Panc1 (cell line): Measurements from ENCODE around the gene ASPSCR1. TPM values are rescaled to one million over a fixed set of nuclear protein-coding genes. Genes with fewer than 3 reads are reported as not detected.

ENCODE experiments used
- ATAC-seq: fragments of 200-7000 bp; cut with Tn5 transposase; 2 replicates; pipeline ENCODE4 v1.9.1; 2020; ENCODE audit warnings: mild to moderate bottlenecking, moderate library complexity
- BruUV-seq: library from RNA; stranded (reverse); fragments of 400-500 nt; replicated peaks from 2 replicates; lab custom pipeline; 2021; lab: Mats Ljungman, UMichigan
- CTCF ChIA-PET: fragments of 300-600 bp; sonication (Branson Sonifier 250); formaldehyde crosslinking; loops from one replicate; lab custom pipeline; 2022; ENCODE audit warnings: antibody characterized with exemption; lab: Charles Lee
- POLR2A ChIA-PET: fragments of 300-600 bp; sonication (Branson Sonifier 250); formaldehyde crosslinking; loops from one replicate; lab custom pipeline; 2022; ENCODE audit warnings: antibody characterized with exemption; lab: Charles Lee
- DNase-seq: peaks from one replicate; pipeline ENCODE4 v3.0.0-alpha.2; 2010; ENCODE audit warnings: low read depth, low spot score
- H3K27ac ChIP-seq: 2 replicates; pipeline ENCODE4 v1.5.1; 2011; ENCODE audit warnings: mild to moderate bottlenecking, low read length, inconsistent platforms
- H3K27me3 ChIP-seq: fragments of 200-500 bp; sonication (Bioruptor generic); 2 replicates; pipeline ENCODE4 v1.6.0; 2014; ENCODE audit warnings: low read length, inconsistent platforms; ENCODE audit not compliant: control insufficient read depth, insufficient read depth
- H3K36me3 ChIP-seq: fragments of 200-500 bp; sonication (Bioruptor generic); 2 replicates; pipeline ENCODE4 v1.5.1; 2014; ENCODE audit warnings: inconsistent platforms, mild to moderate bottlenecking, low read length, moderate library complexity; ENCODE audit not compliant: control insufficient read depth, insufficient read depth
- H3K4me1 ChIP-seq: 2 replicates; pipeline ENCODE4 v1.5.1; 2011; ENCODE audit warnings: inconsistent platforms, mild to moderate bottlenecking, low read length, moderate library complexity; ENCODE audit not compliant: control insufficient read depth, insufficient read depth
- H3K4me3 ChIP-seq, 2 experiments: 2 replicates each; pipeline ENCODE4 v1.5.1; 2011 to 2012; ENCODE audit warnings: low read depth in 2 of 2, low read length in 2 of 2, mild to moderate bottlenecking in 2 of 2, inconsistent platforms in 1 of 2, moderate library complexity in 1 of 2
- H3K9me3 ChIP-seq: fragments of 200-500 bp; sonication (Bioruptor generic); 2 replicates; pipeline ENCODE4 v1.5.1; 2014; ENCODE audit warnings: low read depth, mild to moderate bottlenecking, inconsistent platforms, low read length, moderate library complexity; ENCODE audit not compliant: control insufficient read depth, insufficient read depth
- POLR2AphosphoS5 ChIP-seq: IDR thresholded peaks from 2 replicates; pipeline ENCODE4 v1.6.1; 2012; ENCODE audit warnings: mild to moderate bottlenecking, low read depth, low read length, moderate library complexity
- SIN3A ChIP-seq: IDR thresholded peaks from 2 replicates; pipeline ENCODE4 v1.6.1; 2012; ENCODE audit warnings: low read depth, mild to moderate bottlenecking, low read length, moderate library complexity, borderline replicate concordance; ENCODE audit not compliant: insufficient read depth
- TCF7L2 ChIP-seq: IDR thresholded peaks from 2 replicates; pipeline ENCODE4 v1.6.1; 2011; ENCODE audit warnings: mild to moderate bottlenecking, low read depth, low read length, inconsistent platforms
- in situ Hi-C: cut with HindIII; loops from 2 replicates; pipeline ENCODE4 v1.10.0; 2016; ENCODE audit warnings: low sequenced_read_pairs, low pct_unique_long_range_greater_than_20kb
- intact Hi-C: fragments of 100-400 bp; cut with micrococcal nuclease; formaldehyde crosslinking; loops from one replicate; pipeline ENCODE4 v1.10.0; 2022; ENCODE audit not compliant: unreplicated experiment
- total RNA-seq: library from RNA; stranded (reverse); gene quantifications from one replicate; pipeline ENCODE4 v1.2.1, GENCODE V29; 2021; ENCODE audit not compliant: unreplicated experiment
- TF ChIP-seq, protein P1 (sequence below), 2 experiments: IDR thresholded peaks; 2 replicates each; pipeline ENCODE4 v1.6.1; 2011 to 2012; ENCODE audit warnings: low read depth in 2 of 2, control low read depth in 1 of 2, low read length in 1 of 2, mild to moderate bottlenecking in 1 of 2, moderate library complexity in 1 of 2; ENCODE audit not compliant: insufficient read depth in 1 of 2
- TF ChIP-seq, protein P2 (sequence below): fragments of 450-650 bp; IDR thresholded peaks from 2 replicates; pipeline ENCODE4 v1.5.1; 2017; ENCODE audit warnings: mild to moderate bottlenecking

The ASPSCR1 gene
- total RNA-seq, 1 experiment from 2014 or later, result 64.7 TPM

DNA sequence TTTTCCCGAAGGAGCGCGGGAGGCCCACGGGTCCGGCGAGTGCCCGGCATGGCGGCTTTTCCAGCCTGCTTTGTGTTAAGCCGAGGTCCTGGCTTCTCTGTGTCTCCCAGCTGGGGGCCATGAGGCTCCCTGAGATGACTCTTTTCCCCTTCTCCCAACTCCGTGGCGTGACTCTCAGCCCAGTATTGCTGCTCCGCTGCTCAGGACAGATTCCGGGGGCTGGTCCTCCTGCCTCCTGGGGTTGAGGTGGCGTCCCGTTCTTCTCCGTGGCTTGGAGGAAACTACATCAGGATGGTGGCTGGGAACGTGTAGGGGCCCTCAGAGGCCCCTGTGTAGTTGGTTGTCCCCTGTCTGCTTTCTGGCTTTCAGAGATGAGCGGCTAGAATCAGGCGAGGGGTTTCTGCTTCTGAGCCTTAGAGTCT is 75.2 kb downstream of the ASPSCR1 start:
- CTCF ChIA-PET, result no interaction called here
- ATAC-seq (no peak), DNase-seq (no peak)
- Histone ChIP-seq H3K9me3 (no peaks in the 10 kb centered on the region), H3K36me3 (peaks cover 9% of the 10 kb centered on the region), H3K4me3 (peak overlapping the region; percentile 85 to 99), H3K27ac (peak overlapping the region; percentile 82), H3K27me3 (no peaks in the 10 kb centered on the region), H3K4me1 (peaks cover 27% of the 10 kb centered on the region)
- intact Hi-C loops (no loop called here), in situ Hi-C loops (loop anchor here (10.0 kb wide), 1 partner anchor 82 kb away; no protein-coding TSS in a partner anchor)
- TF ChIP-seq SIN3A, result no peak
- no peak for TF ChIP-seq POLR2AphosphoS5
- no TSS peak for BruUV-seq
- POLR2A ChIA-PET, result interaction anchor here (0.6 kb wide), 1 partner anchor 21 kb away, joined by 4 read pairs; no protein-coding TSS in a partner anchor

DNA sequence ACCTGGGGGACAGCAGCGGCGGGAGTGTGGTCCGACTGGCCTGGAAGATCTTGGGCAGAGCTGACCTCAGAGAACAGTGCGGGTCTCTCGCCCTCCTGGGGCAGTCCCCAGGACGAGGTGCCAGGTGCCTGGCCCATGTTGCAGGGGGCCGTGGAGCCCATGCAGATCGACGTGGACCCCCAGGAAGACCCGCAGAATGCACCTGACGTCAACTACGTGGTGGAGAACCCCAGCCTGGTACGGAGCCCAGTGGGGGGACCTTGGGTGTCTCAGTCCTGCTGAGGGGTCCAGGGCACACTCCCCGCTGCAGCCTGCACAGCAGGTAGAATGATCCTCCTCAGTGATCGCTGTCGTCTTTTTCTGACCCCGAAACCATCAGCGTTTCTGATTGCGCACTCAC is 75.7 kb downstream of the ASPSCR1 start:
- H3K9me3 ChIP-seq, result no peaks in the 10 kb centered on the region
- in situ Hi-C loops (loop anchor here (10.0 kb wide), 1 partner anchor 82 kb away; no protein-coding TSS in a partner anchor), intact Hi-C loops (no loop called here)
- H3K4me3 ChIP-seq, result peak overlapping the region; percentile 85 to 99
- DNase-seq (no peak), ATAC-seq (no peak)
- TF ChIP-seq, protein P1, sequence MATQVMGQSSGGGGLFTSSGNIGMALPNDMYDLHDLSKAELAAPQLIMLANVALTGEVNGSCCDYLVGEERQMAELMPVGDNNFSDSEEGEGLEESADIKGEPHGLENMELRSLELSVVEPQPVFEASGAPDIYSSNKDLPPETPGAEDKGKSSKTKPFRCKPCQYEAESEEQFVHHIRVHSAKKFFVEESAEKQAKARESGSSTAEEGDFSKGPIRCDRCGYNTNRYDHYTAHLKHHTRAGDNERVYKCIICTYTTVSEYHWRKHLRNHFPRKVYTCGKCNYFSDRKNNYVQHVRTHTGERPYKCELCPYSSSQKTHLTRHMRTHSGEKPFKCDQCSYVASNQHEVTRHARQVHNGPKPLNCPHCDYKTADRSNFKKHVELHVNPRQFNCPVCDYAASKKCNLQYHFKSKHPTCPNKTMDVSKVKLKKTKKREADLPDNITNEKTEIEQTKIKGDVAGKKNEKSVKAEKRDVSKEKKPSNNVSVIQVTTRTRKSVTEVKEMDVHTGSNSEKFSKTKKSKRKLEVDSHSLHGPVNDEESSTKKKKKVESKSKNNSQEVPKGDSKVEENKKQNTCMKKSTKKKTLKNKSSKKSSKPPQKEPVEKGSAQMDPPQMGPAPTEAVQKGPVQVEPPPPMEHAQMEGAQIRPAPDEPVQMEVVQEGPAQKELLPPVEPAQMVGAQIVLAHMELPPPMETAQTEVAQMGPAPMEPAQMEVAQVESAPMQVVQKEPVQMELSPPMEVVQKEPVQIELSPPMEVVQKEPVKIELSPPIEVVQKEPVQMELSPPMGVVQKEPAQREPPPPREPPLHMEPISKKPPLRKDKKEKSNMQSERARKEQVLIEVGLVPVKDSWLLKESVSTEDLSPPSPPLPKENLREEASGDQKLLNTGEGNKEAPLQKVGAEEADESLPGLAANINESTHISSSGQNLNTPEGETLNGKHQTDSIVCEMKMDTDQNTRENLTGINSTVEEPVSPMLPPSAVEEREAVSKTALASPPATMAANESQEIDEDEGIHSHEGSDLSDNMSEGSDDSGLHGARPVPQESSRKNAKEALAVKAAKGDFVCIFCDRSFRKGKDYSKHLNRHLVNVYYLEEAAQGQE (IDR thresholded peaks at IDR 0.05; ENCODE audit: insufficient read depth in 1 of 2, low read depth in 2 of 2, low read length in 1 of 2), result no peak
- TF ChIP-seq TCF7L2 (no peak), SIN3A (no peak), POLR2AphosphoS5 (no peak)
- TF ChIP-seq, protein P2, sequence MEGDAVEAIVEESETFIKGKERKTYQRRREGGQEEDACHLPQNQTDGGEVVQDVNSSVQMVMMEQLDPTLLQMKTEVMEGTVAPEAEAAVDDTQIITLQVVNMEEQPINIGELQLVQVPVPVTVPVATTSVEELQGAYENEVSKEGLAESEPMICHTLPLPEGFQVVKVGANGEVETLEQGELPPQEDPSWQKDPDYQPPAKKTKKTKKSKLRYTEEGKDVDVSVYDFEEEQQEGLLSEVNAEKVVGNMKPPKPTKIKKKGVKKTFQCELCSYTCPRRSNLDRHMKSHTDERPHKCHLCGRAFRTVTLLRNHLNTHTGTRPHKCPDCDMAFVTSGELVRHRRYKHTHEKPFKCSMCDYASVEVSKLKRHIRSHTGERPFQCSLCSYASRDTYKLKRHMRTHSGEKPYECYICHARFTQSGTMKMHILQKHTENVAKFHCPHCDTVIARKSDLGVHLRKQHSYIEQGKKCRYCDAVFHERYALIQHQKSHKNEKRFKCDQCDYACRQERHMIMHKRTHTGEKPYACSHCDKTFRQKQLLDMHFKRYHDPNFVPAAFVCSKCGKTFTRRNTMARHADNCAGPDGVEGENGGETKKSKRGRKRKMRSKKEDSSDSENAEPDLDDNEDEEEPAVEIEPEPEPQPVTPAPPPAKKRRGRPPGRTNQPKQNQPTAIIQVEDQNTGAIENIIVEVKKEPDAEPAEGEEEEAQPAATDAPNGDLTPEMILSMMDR, result no peak
- CTCF ChIA-PET, result no interaction called here
- BruUV-seq, result no TSS peak
- H3K36me3 ChIP-seq, result peaks cover 9% of the 10 kb centered on the region
- H3K27ac ChIP-seq, result peak overlapping the region; percentile 82
- H3K4me1 ChIP-seq, result peaks cover 32% of the 10 kb centered on the region
- H3K27me3 ChIP-seq, result no peaks in the 10 kb centered on the region
- POLR2A ChIA-PET, result no interaction called here

DNA sequence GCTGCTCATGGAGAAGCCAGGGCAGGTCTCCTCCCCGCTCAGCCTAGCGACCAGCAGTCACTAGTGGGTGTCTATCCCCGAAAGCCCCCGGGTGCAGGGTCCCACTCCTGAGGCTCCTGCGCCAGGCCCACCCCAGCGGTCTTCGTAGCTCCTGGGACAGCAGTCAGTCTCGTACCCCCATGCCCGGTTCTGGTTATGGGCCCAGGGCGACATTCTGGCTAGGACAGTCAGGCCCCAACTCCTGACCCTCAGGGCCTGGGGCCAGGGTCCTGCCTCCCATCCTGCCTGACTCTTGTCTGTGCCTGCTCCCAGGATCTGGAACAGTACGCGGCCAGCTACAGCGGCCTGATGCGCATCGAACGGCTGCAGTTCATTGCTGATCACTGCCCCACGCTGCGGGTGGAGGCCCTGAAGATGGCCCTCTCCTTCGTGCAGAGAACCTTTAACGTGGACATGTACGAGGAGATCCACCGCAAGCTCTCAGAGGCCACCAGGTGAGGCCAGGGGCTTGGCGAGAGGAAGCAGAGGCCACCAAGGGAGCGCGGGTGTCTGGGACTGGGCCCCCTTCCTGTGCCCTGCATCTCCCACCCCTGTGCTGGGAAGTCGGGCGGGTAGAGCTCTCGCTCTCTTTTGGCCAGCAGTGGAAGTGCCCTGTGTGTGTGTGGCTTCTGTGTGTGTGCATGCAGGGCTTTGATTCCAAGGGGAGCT is 76.3 kb downstream of the ASPSCR1 start:
- no peak overlapping the region for H3K4me3 ChIP-seq
- BruUV-seq, result no TSS peak
- peaks cover 9% of the 10 kb centered on the region for H3K36me3 ChIP-seq

More for the DNA sequence above, 76.3 kb downstream of the ASPSCR1 start:
- H3K9me3 ChIP-seq, result no peaks in the 10 kb centered on the region
- DNase-seq (no peak), ATAC-seq (no peak)
- H3K4me1 ChIP-seq, result peaks cover 32% of the 10 kb centered on the region
- POLR2A ChIA-PET, result interaction anchor here (0.5 kb wide), 1 partner anchor 170 kb away, joined by 4 read pairs; no protein-coding TSS in a partner anchor
- no peaks in the 10 kb centered on the region for H3K27me3 ChIP-seq
- CTCF ChIA-PET, result no interaction called here
- H3K27ac ChIP-seq, result no peak overlapping the region
- in situ Hi-C loops (loop anchor here (10.0 kb wide), 1 partner anchor 81 kb away; no protein-coding TSS in a partner anchor), intact Hi-C loops (no loop called here)
- TF ChIP-seq, protein P1 (IDR thresholded peaks at IDR 0.05; ENCODE audit: insufficient read depth in 1 of 2, low read depth in 2 of 2, low read length in 1 of 2), result no peak
- TF ChIP-seq, protein P2, result no peak
- TF ChIP-seq TCF7L2, result no peak
- TF ChIP-seq SIN3A, result no peak
- no peak for TF ChIP-seq POLR2AphosphoS5
